HepG2 (cell line): ENCODE measurements around the gene NLRC5. TPM values are rescaled to one million over a fixed set of nuclear protein-coding genes. Genes with fewer than 3 reads are reported as not detected.

Experiments
- ASH2L ChIP-seq: fragments of 300-600, 200-600 bp; sonication (generic); IDR thresholded peaks from 2 replicates; pipeline ENCODE4 v1.7.0; 2017; ENCODE audit warnings: low read depth, mild to moderate bottlenecking, moderate library complexity, mixed read lengths, low read length; ENCODE audit not compliant: insufficient read length
- ATF7 ChIP-seq, 2 experiments: fragments of 450-650 bp in 1 of 2; sonication (generic) in 1 of 2; formaldehyde crosslinking in 1 of 2; IDR thresholded peaks; 2 replicates each; pipeline versions ENCODE4 v1.4.0 to v1.6.1; 2016 to 2020; ENCODE audit warnings: antibody characterized with exemption in 1 of 2, mild to moderate bottlenecking in 1 of 2, missing genetic modification reagents in 1 of 2
- MTF2 ChIP-seq: sonication (generic); formaldehyde crosslinking; IDR thresholded peaks from 2 replicates; pipeline ENCODE4 v1.5.0; 2020; ENCODE audit warnings: missing genetic modification reagents, borderline replicate concordance
- NR3C1 ChIP-seq: sonication (generic); formaldehyde crosslinking; IDR thresholded peaks from 2 replicates; pipeline ENCODE4 v1.4.0; 2020; ENCODE audit warnings: missing genetic modification reagents
- XBP1 ChIP-seq: sonication (generic); formaldehyde crosslinking; IDR thresholded peaks from 2 replicates; pipeline ENCODE4 v1.5.0; 2020; ENCODE audit warnings: missing genetic modification reagents
- ZBTB1 ChIP-seq: sonication (generic); formaldehyde crosslinking; IDR thresholded peaks from 2 replicates; pipeline ENCODE4 v1.4.0; 2020; ENCODE audit warnings: missing genetic modification reagents, borderline replicate concordance
- ZBTB38 ChIP-seq: sonication (generic); formaldehyde crosslinking; IDR thresholded peaks from 2 replicates; pipeline ENCODE4 v1.5.1; 2020; ENCODE audit warnings: mild to moderate bottlenecking, missing genetic modification reagents
- ZIK1 ChIP-seq: sonication (generic); formaldehyde crosslinking; IDR thresholded peaks from 2 replicates; pipeline ENCODE4 v1.5.0; 2020; ENCODE audit warnings: mild to moderate bottlenecking, low read depth, missing genetic modification reagents, borderline replicate concordance
- ZKSCAN1 ChIP-seq: fragments of 150-350 bp; IDR thresholded peaks from 2 replicates; pipeline ENCODE4 v1.6.1; 2014; ENCODE audit warnings: low read length
- ZNF224 ChIP-seq: sonication (generic); formaldehyde crosslinking; IDR thresholded peaks from 2 replicates; pipeline ENCODE4 v1.5.0; 2020; ENCODE audit warnings: mild to moderate bottlenecking, missing genetic modification reagents
- ZNF44 ChIP-seq: sonication (generic); formaldehyde crosslinking; IDR thresholded peaks from 2 replicates; pipeline ENCODE4 v1.5.1; 2020; ENCODE audit warnings: mild to moderate bottlenecking, missing genetic modification reagents
- ZNF484 ChIP-seq: sonication (generic); formaldehyde crosslinking; IDR thresholded peaks from 2 replicates; pipeline ENCODE4 v1.5.1; 2020; ENCODE audit warnings: mild to moderate bottlenecking, low read depth, missing genetic modification reagents, borderline replicate concordance
- polyA plus RNA-seq, 8 experiments: library from polyadenylated mRNA; depleted of rRNA in 3 of 8; stranded (reverse) in 7 of 8; unstranded in 1 of 8; fragments of >200 nt; fragmentation: Illumina TruSeq in 4 of 8; extraction: Trizol in 4 of 8; gene quantifications; 2 replicates each; pipeline versions ENCODE4 v1.2.1 to v1.2.3, GENCODE V29; 2011 to 2016; ENCODE audit warnings: low read depth in 4 of 8, missing spikeins in 1 of 8, mixed read lengths in 1 of 8; ENCODE audit not compliant: insufficient read depth in 1 of 8
- total RNA-seq, 5 experiments: library from RNA; depleted of rRNA; stranded (reverse); fragments of >200 nt; fragmentation: Illumina TruSeq; extraction: Trizol; gene quantifications; 2 replicates each; pipeline ENCODE4 v1.2.3, GENCODE V29; 2016; ENCODE audit warnings: low read depth in 1 of 5
- TF ChIP-seq, protein P1 (sequence below): sonication (generic); formaldehyde crosslinking; IDR thresholded peaks from 2 replicates; pipeline ENCODE4 v1.4.0; 2020; ENCODE audit warnings: missing genetic modification reagents
- TF ChIP-seq, protein P2 (sequence below), 2 experiments: fragments of 450-650 bp in 1 of 2; sonication (generic) in 1 of 2; formaldehyde crosslinking in 1 of 2; IDR thresholded peaks; 2 replicates each; pipeline versions ENCODE4 v1.6.1 to v1.8.0; 2016 to 2022; ENCODE audit warnings: antibody characterized with exemption in 1 of 2, mild to moderate bottlenecking in 1 of 2, missing genetic modification reagents in 1 of 2

NLRC5 gene
- total and polyA plus RNA-seq, 2 of the 13 experiments (the other 11 are each of a cell fraction or from before 2014, with no cell fraction given): 6.3 to 12.7 TPM

DNA sequence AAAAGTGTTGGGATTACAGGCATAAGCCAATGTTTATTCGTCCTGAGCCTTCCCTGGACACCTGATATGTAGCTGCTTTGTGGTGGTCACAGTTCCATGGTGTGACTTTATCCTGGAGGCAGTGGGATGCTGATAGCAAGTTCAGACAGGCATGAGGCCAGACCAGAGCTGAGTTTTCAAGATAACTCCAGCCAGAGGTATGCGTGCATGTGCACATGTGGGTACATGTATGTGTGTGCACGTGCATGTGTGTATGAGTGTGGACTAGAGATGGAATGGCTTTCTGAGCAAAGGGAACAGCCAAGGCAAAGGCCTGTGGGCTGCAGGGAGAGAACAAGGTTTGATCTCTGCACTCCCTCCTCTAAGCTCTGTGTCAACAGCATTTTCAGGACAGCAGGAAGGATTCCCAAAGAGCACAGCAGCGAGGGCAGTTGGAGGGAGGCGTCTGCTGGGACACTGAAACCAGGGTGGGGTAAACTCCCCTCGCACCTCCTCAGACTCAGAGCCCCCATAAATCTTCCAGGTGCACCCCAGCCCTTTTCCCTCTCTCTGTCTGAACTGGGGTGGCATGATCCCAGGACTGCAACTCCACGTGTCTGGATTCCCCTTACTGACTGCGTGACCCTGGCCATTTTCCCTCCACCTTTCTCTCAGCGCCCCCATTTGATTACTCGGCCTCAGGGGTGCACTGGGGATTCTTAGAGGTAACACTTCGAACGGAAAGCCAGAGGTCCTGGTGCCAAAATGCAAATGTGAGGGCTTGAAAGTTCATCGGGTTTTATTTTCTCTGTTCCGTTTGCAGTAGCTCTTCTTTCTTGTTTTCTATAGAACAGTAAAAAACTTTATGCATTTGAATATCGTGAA lies 15.3 kb downstream of the NLRC5 start (continued):
- TF ChIP-seq, protein P1, sequence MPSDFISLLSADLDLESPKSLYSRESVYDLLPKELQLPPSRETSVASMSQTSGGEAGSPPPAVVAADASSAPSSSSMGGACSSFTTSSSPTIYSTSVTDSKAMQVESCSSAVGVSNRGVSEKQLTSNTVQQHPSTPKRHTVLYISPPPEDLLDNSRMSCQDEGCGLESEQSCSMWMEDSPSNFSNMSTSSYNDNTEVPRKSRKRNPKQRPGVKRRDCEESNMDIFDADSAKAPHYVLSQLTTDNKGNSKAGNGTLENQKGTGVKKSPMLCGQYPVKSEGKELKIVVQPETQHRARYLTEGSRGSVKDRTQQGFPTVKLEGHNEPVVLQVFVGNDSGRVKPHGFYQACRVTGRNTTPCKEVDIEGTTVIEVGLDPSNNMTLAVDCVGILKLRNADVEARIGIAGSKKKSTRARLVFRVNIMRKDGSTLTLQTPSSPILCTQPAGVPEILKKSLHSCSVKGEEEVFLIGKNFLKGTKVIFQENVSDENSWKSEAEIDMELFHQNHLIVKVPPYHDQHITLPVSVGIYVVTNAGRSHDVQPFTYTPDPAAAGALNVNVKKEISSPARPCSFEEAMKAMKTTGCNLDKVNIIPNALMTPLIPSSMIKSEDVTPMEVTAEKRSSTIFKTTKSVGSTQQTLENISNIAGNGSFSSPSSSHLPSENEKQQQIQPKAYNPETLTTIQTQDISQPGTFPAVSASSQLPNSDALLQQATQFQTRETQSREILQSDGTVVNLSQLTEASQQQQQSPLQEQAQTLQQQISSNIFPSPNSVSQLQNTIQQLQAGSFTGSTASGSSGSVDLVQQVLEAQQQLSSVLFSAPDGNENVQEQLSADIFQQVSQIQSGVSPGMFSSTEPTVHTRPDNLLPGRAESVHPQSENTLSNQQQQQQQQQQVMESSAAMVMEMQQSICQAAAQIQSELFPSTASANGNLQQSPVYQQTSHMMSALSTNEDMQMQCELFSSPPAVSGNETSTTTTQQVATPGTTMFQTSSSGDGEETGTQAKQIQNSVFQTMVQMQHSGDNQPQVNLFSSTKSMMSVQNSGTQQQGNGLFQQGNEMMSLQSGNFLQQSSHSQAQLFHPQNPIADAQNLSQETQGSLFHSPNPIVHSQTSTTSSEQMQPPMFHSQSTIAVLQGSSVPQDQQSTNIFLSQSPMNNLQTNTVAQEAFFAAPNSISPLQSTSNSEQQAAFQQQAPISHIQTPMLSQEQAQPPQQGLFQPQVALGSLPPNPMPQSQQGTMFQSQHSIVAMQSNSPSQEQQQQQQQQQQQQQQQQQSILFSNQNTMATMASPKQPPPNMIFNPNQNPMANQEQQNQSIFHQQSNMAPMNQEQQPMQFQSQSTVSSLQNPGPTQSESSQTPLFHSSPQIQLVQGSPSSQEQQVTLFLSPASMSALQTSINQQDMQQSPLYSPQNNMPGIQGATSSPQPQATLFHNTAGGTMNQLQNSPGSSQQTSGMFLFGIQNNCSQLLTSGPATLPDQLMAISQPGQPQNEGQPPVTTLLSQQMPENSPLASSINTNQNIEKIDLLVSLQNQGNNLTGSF: no peak
- no peak; the same call in 1 of the 2 replicates for TF ChIP-seq ZBTB38
- no peak for TF ChIP-seq ATF7 (IDR thresholded peaks at IDR 0.05)
- no peak for TF ChIP-seq ATF7 (CRISPR knock-in tag; IDR thresholded peaks at IDR 0.05)
- TF ChIP-seq ZIK1 (CRISPR knock-in tag): no peak
- no peak for TF ChIP-seq ZNF224 (CRISPR knock-in tag)
- TF ChIP-seq ZNF484 (CRISPR knock-in tag): no peak
- no peak for TF ChIP-seq ZBTB1 (CRISPR knock-in tag)
- TF ChIP-seq ZKSCAN1: peak; percentile 47; the same call in 1 of the 2 replicates
- TF ChIP-seq XBP1: no peak
- TF ChIP-seq NR3C1 (CRISPR knock-in tag): no peak
- TF ChIP-seq, protein P2, sequence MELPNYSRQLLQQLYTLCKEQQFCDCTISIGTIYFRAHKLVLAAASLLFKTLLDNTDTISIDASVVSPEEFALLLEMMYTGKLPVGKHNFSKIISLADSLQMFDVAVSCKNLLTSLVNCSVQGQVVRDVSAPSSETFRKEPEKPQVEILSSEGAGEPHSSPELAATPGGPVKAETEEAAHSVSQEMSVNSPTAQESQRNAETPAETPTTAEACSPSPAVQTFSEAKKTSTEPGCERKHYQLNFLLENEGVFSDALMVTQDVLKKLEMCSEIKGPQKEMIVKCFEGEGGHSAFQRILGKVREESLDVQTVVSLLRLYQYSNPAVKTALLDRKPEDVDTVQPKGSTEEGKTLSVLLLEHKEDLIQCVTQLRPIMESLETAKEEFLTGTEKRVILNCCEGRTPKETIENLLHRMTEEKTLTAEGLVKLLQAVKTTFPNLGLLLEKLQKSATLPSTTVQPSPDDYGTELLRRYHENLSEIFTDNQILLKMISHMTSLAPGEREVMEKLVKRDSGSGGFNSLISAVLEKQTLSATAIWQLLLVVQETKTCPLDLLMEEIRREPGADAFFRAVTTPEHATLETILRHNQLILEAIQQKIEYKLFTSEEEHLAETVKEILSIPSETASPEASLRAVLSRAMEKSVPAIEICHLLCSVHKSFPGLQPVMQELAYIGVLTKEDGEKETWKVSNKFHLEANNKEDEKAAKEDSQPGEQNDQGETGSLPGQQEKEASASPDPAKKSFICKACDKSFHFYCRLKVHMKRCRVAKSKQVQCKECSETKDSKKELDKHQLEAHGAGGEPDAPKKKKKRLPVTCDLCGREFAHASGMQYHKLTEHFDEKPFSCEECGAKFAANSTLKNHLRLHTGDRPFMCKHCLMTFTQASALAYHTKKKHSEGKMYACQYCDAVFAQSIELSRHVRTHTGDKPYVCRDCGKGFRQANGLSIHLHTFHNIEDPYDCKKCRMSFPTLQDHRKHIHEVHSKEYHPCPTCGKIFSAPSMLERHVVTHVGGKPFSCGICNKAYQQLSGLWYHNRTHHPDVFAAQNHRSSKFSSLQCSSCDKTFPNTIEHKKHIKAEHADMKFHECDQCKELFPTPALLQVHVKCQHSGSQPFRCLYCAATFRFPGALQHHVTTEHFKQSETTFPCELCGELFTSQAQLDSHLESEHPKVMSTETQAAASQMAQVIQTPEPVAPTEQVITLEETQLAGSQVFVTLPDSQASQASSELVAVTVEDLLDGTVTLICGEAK (IDR thresholded peaks at IDR 0.05): no peak
- TF ChIP-seq, protein P2 (CRISPR knock-in tag; IDR thresholded peaks at IDR 0.05): peak; percentile 54; the same call in 1 of the 2 replicates
- peak; percentile 36 for TF ChIP-seq ASH2L
- no peak for TF ChIP-seq MTF2
- no peak for TF ChIP-seq ZNF44 (CRISPR knock-in tag)
